Activated T-cell treated with anti-CD3 and anti-CD28 coated beads for 24 hours (primary cell): ENCODE measurements around the gene MACO1.

Experiments
- DNase-seq: peaks from one replicate; pipeline ENCODE4 v3.0.0-alpha.2; 2020; ENCODE audit warnings: low read depth

Gene MACO1

DNA sequence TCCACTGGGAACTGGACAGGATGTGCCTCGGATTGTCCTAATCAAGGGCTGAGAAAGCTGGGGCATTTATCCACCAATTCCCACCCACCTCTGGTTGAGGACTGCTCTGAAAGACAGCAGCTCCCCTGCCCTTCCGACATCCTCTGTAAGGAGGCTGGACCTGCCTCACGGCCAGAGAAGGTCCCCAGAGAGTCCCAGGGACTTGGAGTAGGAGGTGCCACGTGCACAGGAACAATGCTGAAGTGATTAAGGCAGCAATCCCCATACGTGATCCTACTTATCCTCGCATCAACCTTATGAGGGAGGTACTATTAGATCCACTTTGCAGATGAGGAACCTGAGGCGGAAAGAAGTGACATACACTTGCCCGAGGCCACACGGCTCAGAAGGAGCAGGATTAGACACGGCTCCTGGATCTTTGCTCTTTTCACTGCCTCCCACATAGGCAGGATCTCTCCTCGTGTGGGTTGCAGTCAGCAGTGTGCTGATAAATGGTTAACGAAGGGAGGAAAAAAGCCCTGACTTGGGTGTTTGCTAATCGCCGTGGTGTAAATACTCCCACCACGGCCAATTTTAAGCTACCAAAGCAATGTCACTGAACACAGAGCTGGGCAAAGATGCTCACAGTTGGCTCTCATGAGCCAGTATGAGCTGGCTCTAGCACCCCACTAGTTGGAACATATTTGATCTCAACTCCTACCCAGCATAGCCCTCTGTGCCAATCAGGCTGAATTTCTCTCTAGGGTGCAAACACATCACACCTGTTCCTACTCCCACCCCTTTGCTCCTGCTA is 94.1 kb downstream of the MACO1 start:
- DNase-seq: no peak

- DNase-seq: no peak
Measured at GRCh38 chr1:25525361-25525688, 94.6 kb downstream of the MACO1 start.

GRCh38 chr1:25526753-25527152 is 96.1 kb downstream of the MACO1 start:
- no peak for DNase-seq

DNA sequence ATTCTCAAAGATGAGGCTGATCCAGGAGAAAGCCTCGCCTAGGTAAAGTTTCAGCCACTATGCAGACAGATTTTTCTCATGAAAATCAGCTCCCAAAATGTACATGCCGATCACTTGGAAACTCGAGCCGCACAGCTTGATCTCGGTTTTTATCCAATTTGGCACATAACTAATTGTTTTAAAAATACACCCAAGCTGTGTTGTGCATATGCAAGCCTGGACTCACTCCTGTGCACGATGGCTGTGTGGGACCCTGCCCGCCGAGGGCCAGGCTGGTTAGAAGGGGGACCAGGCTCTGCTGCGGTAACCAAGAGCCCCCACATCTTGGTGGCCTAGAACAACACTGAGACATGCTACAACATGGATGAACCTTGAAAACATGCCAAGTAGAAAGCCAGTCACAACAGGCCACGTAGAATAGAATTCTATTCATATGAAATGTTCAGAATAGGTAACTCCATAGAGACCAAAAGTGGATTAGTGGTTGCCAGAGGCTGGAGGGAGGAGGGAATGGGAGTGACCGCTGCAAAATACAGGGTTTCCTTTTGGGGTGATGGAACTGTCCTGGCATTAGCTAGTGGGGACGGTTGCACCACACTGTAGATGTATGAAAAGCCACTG is 96.6 kb downstream of the MACO1 start:
- no peak for DNase-seq

DNA sequence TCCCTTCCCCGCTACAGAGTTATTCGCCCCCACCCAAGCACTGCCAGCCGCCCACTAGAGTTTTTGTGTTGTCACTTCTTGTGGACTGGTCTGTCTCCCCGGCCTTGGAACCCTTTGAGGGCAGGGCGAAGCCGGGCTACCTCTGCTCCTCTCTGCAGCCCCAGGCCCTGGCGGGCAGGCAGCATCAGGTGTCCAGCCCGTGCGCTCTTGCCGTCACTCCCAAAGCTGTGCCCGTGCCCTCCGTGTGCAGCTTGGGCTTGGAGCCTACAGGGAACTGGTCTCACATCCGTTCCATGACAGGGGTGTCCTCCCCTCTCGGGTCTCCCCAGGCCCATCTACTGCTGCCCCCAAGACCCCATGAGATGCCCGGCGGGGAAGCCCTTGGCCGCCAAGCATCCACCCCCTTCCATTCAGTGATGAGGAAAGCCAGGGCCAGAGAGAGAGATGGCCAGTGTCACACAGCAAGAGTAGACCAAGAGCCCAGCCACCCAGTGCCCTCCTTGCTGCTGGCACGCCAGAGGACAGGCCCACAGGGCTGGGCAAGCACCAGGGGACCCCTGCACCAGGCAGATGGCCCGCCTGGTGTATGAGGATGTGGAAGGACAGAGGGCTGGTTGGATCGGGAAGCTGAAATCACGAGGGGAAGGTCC is 97.4 kb downstream of the MACO1 start:
- no peak for DNase-seq

DNA sequence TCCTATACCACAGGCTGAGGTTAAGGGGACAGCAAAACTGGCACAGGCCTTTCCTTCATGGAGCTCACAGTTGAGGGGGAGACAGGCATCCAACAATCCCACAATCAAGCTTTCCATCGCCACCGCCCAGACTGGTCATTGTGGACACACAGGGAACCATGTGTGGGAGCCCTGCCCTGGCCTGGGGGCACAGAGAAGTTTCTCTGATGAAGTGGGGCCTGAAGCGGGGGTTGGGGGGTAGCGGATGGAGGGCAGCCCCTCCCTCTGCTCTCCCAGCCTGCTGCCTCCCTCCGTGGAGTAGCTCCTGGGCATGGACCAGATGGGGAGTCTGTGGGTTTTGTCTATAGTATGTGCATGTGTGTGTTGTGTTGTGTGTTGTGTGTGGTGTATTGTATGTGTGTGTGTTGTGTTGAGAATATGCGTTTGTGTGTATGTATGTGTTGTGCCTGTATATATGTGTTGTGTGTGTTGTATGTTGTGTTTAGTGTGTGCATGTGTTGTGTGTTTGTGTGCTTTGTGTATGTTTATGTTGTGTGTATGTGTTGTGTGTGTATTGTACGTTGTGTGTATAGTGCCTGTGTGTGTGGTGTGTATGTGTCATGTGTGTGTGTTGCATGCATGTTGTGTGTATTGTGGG is 98.3 kb downstream of the MACO1 start:
- DNase-seq: no peak

DNA sequence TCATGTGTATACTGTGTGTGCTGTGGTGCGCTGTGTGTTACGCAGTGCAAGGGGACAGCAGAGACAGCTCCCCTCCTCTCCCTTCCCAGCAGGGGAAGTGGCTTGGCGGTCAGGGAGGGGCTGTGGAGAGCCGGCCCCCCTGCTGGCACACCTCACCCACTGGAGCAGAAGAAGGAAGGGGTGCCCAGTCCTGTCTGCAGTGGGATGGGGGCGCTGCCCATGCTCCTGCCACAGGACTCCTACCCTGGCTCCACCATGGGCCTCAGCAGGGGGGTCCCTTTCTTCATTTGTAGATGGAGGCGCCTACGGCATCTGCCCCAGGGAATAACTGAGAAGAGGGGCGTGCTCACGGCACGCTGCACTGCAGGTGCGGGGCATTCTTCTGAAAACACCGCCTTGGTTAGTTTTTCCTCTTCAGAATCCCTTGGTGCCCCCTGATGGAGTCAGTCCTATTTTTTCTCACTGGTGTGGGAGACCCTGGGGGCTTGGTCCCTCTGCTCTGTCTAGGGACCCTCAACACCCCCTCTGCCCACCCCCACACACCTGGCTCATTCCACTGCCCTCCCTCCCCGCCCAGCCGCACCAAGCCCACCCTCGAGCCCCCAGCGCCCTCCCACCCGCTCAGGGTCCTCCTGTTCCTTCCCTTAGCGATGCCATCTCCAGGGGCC is 99.0 kb downstream of the MACO1 start:
- no peak for DNase-seq

DNA sequence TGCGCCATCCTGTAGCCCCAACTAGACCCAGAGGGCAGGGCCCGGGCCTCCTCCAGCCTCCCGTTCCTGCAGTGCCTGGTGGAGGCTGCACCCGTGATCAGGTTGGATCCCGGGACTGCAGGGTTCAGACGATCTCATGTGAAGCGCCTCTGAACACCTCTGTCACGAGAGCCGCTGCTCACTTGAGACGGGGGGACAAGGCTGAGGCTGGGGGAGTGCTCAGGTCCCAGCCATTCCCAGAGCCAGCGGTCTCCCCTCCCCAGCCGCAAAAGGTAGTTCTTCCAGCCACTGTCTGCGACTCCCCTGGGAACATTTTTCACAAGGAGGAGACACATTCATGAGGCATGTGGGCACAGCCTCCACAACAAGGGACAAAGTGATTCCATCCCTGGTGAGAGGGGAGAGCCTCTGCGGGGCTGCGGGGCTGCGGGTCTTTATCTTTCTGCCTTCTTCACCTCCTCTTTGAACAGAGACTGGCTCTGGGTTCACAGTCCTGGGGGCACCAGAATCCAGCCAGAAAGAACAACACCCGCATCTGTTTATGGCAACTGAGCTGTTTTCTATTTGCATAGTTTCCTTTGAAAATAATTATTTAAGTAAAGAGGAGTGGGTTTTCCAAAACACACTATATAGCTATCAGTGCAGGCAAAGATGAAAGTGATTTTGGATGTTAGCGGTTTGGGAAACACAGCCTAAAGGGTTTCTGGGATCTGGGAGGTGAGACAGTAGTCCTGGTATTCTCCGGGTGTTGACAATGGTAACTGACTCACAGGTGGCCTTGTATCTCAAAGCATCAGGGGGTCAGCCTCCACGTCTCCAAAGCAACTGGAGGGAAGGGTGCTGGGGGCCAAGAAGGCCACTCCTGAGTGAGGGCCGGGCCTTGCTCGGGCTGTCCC is 99.7 kb downstream of the MACO1 start:
- DNase-seq: no peak

DNA sequence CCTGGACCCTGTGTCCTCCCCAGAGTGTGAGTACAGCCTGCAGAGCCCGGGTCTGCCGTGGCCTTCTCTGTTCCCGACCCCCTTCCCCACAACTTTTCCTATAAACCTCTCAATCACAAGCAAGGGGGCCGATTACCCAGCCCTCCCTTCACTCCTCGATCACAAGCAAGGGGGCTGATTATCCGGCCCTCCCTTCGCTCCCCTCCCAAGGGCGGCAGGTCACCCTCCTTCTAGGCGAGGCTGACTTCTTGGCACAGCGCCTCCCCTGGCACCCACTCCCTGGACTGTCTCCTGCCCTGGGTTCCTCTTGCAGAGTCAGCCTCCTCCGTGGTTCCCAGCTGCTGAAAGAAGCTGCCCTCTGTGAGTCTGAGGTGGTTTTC is 100.4 kb downstream of the MACO1 start:
- DNase-seq: no peak

- no peak for DNase-seq
Measured at GRCh38 chr1:25532970-25533369, 102.3 kb downstream of the MACO1 start.

GRCh38 chr1:25533775-25534409 is 103.2 kb downstream of the MACO1 start:
- DNase-seq: no peak

DNA sequence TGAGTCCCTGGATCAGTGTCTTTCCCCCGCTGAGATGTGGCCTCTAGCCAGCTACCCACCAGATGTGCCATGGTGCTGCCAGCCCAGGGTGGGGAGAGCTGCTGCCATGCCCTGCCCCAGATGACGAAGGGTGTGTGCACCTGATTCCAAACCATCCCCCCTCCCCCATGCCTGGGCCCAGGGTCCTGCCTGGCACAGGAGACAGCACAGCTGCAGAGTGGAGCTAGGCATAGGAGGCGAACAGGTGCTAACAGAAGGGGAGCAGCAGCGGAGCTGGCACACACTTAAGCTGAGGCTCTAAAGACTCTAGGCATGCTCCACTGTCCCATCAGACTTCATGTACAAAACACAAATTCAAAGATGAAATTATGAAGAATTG is 103.7 kb downstream of the MACO1 start:
- no peak for DNase-seq

- no peak for DNase-seq
Measured at GRCh38 chr1:25536124-25536523, 105.4 kb downstream of the MACO1 start.

- DNase-seq: no peak
Measured at GRCh38 chr1:25537153-25537831, 106.6 kb downstream of the MACO1 start.

DNA sequence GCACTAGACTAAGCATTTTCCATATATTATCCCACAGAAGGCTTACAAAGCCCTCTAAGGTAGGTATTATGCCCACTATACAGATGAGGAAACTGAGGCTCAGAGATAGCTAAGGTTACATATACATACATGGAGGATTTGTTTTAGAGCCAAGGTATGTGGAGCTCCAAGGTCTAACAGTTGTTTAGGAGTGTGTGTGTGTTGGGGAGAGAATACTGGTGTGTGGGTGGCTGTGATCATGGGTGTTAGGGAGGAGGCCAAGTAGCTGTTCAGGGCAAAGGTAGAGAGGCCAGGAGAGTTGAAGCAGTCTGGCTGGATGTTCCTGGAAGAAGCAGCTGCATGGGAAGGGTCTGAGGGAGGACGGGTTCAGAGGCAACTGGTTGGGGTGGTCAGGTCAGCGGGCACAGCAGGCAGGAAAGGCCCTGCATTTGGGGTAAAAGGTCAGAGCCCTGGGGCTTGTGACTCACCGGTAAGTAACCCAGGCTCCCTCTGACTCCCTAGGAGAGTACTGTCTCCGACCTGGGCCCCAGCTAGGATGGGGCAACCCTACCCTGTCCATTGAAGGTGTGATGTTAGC is 107.6 kb downstream of the MACO1 start:
- DNase-seq: no peak

DNA sequence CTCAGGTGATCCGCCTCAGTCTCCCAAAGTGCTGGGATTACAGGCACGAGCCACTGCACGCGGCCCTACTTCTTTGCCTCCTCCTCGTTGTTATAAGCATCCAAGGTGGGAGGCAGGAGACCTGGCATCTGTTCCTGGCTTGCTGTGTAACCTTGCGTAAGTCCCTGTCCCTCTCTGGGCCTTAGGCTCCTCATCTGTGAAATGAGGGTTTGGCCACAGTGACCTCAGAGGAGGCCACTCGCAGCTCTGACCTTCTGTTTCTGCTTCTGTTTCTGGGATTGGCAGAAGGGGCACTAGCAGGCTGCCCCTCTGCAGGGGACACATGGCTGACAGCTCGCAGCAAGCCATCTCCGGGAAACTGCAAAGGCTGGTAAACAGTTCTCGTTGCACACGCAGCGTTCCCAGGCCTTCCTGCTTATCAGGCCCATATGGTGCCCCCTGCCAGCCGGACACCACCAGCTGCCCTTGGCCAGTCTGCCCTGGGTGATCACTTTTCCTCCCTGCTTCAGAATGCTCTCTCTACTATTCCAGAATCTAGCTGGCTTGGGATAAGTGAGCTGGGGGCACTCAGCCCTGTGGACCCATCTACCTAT is 110.1 kb downstream of the MACO1 start:
- DNase-seq: no peak

DNA sequence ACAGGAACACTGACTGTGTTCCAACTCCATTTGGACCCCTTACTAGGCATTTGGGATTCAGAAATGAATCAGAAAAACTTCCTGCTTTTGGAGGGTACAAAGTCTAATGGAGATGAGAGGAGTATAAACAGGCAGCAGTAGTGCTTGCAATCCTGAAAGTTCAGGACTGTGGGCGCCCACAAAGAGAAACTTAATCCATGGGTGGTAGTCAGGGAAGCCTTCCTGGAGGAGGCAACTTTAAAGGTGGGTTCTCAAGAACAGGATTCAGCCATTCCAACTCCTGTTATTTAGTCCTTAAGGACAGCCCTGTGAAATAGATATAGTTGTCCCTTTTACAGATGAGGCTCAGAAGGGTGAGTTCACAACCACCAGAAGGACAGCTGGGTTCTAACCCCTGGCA is 110.7 kb downstream of the MACO1 start:
- no peak for DNase-seq

- no peak for DNase-seq
Measured at GRCh38 chr1:25541889-25542658, 111.4 kb downstream of the MACO1 start.

- DNase-seq: no peak
Measured at GRCh38 chr1:25543005-25543424, 112.3 kb downstream of the MACO1 start.
